Suprapubic skin (tissue), 4 donors: ENCODE results near the gene TMEM245.

Experiments used
- EP300 ChIP-seq: sonication (generic); formaldehyde crosslinking; IDR thresholded peaks from one replicate; pipeline ENCODE4 v1.6.1; 2017; ENCODE audit warnings: antibody characterized with exemption
- POLR2A ChIP-seq, 2 donors: fragments of 450-650 bp; IDR thresholded peaks; one replicate each; pipeline ENCODE4 v1.6.1; 2017; ENCODE audit warnings: antibody characterized with exemption in 2 of 2, mild to moderate bottlenecking in 2 of 2, moderate library complexity in 2 of 2
- POLR2AphosphoS5 ChIP-seq, 3 donors: sonication (generic); formaldehyde crosslinking; IDR thresholded peaks; one replicate each; pipeline ENCODE4 v1.6.1; 2017; ENCODE audit warnings: antibody characterized with exemption in 3 of 3
- TF ChIP-seq, protein P1 (sequence below), 2 donors: fragments of 200-600 bp in 1 of 2; fragments of 450-650 bp in 1 of 2; sonication (generic) in 1 of 2; IDR thresholded peaks; one replicate each; pipeline ENCODE4 v1.5.1; 2016 to 2019; ENCODE audit warnings: antibody characterized with exemption in 2 of 2, mild to moderate bottlenecking in 1 of 2, moderate library complexity in 1 of 2

DNA sequence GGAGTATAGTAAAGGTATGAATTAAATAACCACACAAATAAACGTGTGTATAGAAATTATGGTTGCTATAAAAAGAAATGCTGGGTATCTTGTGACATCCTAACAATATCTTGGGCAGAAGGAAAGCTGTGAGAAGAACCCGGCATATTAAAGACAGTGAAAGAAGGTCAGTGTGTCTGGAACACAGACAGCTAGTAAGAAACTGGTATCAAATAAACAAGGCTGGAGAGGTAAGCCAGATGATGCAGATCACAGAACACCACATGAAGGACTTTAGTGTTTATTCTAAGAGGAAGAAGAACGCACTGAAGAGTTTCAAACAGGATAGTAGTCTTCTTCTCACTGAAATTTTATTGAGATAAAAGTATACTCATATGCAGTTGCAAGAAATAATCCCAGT, 24.4 kb downstream of the TMEM245 start:
- TF ChIP-seq, protein P1, sequence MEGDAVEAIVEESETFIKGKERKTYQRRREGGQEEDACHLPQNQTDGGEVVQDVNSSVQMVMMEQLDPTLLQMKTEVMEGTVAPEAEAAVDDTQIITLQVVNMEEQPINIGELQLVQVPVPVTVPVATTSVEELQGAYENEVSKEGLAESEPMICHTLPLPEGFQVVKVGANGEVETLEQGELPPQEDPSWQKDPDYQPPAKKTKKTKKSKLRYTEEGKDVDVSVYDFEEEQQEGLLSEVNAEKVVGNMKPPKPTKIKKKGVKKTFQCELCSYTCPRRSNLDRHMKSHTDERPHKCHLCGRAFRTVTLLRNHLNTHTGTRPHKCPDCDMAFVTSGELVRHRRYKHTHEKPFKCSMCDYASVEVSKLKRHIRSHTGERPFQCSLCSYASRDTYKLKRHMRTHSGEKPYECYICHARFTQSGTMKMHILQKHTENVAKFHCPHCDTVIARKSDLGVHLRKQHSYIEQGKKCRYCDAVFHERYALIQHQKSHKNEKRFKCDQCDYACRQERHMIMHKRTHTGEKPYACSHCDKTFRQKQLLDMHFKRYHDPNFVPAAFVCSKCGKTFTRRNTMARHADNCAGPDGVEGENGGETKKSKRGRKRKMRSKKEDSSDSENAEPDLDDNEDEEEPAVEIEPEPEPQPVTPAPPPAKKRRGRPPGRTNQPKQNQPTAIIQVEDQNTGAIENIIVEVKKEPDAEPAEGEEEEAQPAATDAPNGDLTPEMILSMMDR (IDR thresholded peaks at IDR 0.05): no peak
- no peak for TF ChIP-seq POLR2AphosphoS5 (IDR thresholded peaks at IDR 0.05)
- TF ChIP-seq POLR2A (IDR thresholded peaks at IDR 0.05): no peak
- TF ChIP-seq EP300: no peak
